Heart left ventricle (tissue), 13 donors: ENCODE measurements around the gene CHMP2B.

Source experiments
- POLR2A ChIP-seq, 2 donors: fragments of 450-650 bp; IDR thresholded peaks; one replicate each; pipeline ENCODE4 v1.6.1; 2017; ENCODE audit warnings: antibody characterized with exemption in 2 of 2, mild to moderate bottlenecking in 2 of 2, moderate library complexity in 2 of 2
- TF ChIP-seq, protein P1 (sequence below), 12 donors: fragments of 200-600 bp; sonication (generic) in 4 of 12; IDR thresholded peaks; one replicate each; pipeline versions ENCODE4 v1.5.0 to v1.8.0; 2018 to 2022; ENCODE audit warnings: antibody characterized with exemption in 12 of 12, mild to moderate bottlenecking in 5 of 12
- donor health status: ischemic (EF 13 %, LVEDD 7.1; RV severe dilation, severe dysfunction).
- donor health status: DM: no; HTN: yes; CAD: no.
- donor health status: DM: no; HTN: no; CAD: no.
- donor health status: ischemic (EF 25% LVEDD 6.9; RV normal size, moderate dysfunction).
- donor health status: ischemic (EF 25% LVEDD 5.7; RV mildly dilated, moderate dysfunction).
- donor health status: ischemic (EF 35%, LVEDD 5.7; RV mildly dilated, moderate dysfunction).
- donor health status: nonischemic (EF 11% LVEDD 7.7; RV severe dilation, severe dysfunction).
- donor health status: DM: yes; HTN: yes; CAD: no.
- donor health status: PGD.
- donor health status: ischemic (EF 29% LVEDD 5.4; RV normal size, mild dysfunction).
- donor health status: nonischemic (EF 23%, LVEDD 6.1; RV moderate dilation, normal function).

DNA sequence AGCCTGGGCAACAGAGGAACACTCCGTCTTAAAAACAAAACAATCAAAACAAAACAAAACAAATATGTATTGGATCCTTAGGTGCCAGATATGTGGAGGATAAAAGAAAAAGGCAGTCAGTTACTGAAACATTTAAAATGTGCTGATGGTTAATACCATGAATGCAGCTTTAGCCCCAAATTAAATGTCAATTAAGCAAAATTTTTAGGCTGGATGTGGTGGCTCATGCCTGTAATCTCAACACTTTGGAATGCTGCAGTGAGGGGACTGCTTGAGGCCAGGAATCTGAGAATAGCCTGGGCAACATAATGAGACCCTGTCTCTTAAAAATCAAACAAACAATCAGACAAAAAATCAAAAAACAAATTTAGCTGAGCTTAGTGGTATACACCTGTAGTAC is 8.5 kb upstream of the CHMP2B start:
- TF ChIP-seq POLR2A (IDR thresholded peaks at IDR 0.05) = no peak
- TF ChIP-seq, protein P1, sequence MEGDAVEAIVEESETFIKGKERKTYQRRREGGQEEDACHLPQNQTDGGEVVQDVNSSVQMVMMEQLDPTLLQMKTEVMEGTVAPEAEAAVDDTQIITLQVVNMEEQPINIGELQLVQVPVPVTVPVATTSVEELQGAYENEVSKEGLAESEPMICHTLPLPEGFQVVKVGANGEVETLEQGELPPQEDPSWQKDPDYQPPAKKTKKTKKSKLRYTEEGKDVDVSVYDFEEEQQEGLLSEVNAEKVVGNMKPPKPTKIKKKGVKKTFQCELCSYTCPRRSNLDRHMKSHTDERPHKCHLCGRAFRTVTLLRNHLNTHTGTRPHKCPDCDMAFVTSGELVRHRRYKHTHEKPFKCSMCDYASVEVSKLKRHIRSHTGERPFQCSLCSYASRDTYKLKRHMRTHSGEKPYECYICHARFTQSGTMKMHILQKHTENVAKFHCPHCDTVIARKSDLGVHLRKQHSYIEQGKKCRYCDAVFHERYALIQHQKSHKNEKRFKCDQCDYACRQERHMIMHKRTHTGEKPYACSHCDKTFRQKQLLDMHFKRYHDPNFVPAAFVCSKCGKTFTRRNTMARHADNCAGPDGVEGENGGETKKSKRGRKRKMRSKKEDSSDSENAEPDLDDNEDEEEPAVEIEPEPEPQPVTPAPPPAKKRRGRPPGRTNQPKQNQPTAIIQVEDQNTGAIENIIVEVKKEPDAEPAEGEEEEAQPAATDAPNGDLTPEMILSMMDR (IDR thresholded peaks at IDR 0.05) = no peak
